DND-41 (cell line): ENCODE data around the gene LRPAP1.

Source experiments
- EZH2 ChIP-seq: IDR thresholded peaks from 3 replicates; pipeline ENCODE4 v1.6.1; 2012; ENCODE audit warnings: borderline replicate concordance, low read depth, mild to moderate bottlenecking, moderate library complexity, low read length, inconsistent platforms; ENCODE audit not compliant: severe bottlenecking
- TF ChIP-seq, protein P1 (sequence below): IDR thresholded peaks from 2 replicates; pipeline ENCODE4 v1.5.1; 2012; ENCODE audit warnings: borderline replicate concordance, low read length, moderate library complexity, mild to moderate bottlenecking; ENCODE audit not compliant: poor library complexity, severe bottlenecking; ENCODE audit errors: extremely low read depth

DNA sequence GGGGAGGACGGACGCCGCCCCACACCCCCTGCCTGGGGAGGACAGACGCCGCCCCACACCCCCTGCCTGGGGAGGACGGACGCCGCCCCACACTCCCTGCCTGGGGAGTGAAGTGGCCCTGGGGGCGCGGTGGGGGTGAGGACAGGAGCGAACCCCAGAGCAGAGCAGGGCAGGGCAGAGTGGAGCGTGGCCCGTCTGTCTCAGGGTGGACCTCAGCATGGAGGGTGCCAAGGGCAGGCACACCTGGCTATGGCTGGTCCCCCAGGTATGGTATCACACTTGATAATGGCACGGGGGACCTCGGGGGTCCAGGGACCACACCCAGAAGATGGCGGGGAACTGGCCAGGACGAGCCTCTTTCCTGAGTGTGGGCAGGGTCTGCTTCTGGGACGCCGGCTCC, 9.6 kb downstream of the LRPAP1 start:
- TF ChIP-seq, protein P1, sequence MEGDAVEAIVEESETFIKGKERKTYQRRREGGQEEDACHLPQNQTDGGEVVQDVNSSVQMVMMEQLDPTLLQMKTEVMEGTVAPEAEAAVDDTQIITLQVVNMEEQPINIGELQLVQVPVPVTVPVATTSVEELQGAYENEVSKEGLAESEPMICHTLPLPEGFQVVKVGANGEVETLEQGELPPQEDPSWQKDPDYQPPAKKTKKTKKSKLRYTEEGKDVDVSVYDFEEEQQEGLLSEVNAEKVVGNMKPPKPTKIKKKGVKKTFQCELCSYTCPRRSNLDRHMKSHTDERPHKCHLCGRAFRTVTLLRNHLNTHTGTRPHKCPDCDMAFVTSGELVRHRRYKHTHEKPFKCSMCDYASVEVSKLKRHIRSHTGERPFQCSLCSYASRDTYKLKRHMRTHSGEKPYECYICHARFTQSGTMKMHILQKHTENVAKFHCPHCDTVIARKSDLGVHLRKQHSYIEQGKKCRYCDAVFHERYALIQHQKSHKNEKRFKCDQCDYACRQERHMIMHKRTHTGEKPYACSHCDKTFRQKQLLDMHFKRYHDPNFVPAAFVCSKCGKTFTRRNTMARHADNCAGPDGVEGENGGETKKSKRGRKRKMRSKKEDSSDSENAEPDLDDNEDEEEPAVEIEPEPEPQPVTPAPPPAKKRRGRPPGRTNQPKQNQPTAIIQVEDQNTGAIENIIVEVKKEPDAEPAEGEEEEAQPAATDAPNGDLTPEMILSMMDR, result no peak
- TF ChIP-seq EZH2, result no peak
